OCI-LY1 (cell line): ENCODE data around the gene KLHL28.

Experiments
- EZH2 ChIP-seq: fragments of 200-600 bp; sonication (generic), shearing (Covaris generic); IDR thresholded peaks from 2 replicates; pipeline ENCODE4 v1.8.0; 2017; ENCODE audit warnings: borderline replicate concordance, mixed run types, mild to moderate bottlenecking, antibody characterized with exemption, low read length, moderate library complexity, mixed read lengths
- TF ChIP-seq, protein P1 (sequence below): fragments of 200-600 bp; sonication (generic), shearing (Covaris generic); IDR thresholded peaks from 2 replicates; pipeline ENCODE4 v1.5.1; 2017; ENCODE audit warnings: mild to moderate bottlenecking, antibody characterized with exemption, low read length, moderate library complexity, mixed read lengths

- TF ChIP-seq EZH2 = no peak
- TF ChIP-seq, protein P1, sequence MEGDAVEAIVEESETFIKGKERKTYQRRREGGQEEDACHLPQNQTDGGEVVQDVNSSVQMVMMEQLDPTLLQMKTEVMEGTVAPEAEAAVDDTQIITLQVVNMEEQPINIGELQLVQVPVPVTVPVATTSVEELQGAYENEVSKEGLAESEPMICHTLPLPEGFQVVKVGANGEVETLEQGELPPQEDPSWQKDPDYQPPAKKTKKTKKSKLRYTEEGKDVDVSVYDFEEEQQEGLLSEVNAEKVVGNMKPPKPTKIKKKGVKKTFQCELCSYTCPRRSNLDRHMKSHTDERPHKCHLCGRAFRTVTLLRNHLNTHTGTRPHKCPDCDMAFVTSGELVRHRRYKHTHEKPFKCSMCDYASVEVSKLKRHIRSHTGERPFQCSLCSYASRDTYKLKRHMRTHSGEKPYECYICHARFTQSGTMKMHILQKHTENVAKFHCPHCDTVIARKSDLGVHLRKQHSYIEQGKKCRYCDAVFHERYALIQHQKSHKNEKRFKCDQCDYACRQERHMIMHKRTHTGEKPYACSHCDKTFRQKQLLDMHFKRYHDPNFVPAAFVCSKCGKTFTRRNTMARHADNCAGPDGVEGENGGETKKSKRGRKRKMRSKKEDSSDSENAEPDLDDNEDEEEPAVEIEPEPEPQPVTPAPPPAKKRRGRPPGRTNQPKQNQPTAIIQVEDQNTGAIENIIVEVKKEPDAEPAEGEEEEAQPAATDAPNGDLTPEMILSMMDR = no peak
Observed at GRCh38 chr14:44963044-44963528, 1.3 kb upstream of the KLHL28 start.
